IPS-NIHi7 (cell line): ENCODE data around the gene SSH2.
"Not testable (repeated sequence)": the region's sequence is repeated elsewhere in the genome, so short reads cannot be mapped to it uniquely, and the experiment has no call there.

Experiments
- DNase-seq: peaks from one replicate; pipeline ENCODE4 v3.0.0; 2012; ENCODE audit warnings: mixed read lengths; ENCODE audit errors: extremely low spot score

The SSH2 gene

GRCh38 chr17:29836643-29837042 lies 93.4 kb downstream of the SSH2 start:
- no peak for DNase-seq

- peak; percentile 17 for DNase-seq
Measured at GRCh38 chr17:29835435-29836351, 94.3 kb downstream of the SSH2 start.

GRCh38 chr17:29833801-29834200 lies 96.2 kb downstream of the SSH2 start:
- no peak for DNase-seq

GRCh38 chr17:29828676-29829284 lies 101.2 kb downstream of the SSH2 start:
- no peak for DNase-seq

- DNase-seq, result no peak
Measured at GRCh38 chr17:29827179-29827578, 102.8 kb downstream of the SSH2 start.

- DNase-seq, result no peak
Measured at GRCh38 chr17:29826114-29826692, 103.8 kb downstream of the SSH2 start.

- no peak for DNase-seq
Measured at GRCh38 chr17:29825604-29826003, 104.4 kb downstream of the SSH2 start.

GRCh38 chr17:29821897-29822296 lies 108.1 kb downstream of the SSH2 start:
- no peak for DNase-seq

- no peak for DNase-seq
Measured at GRCh38 chr17:29820425-29820824, 109.6 kb downstream of the SSH2 start.

- DNase-seq, result peak; percentile 69
Measured at GRCh38 chr17:29807520-29808361, 122.3 kb downstream of the SSH2 start.

GRCh38 chr17:29802246-29802645 lies 127.8 kb downstream of the SSH2 start:
- DNase-seq, result no peak

GRCh38 chr17:29800457-29800856 lies 129.6 kb downstream of the SSH2 start:
- no peak for DNase-seq

GRCh38 chr17:29796652-29797051 lies 133.4 kb downstream of the SSH2 start:
- no peak for DNase-seq

- DNase-seq, result no peak
Measured at GRCh38 chr17:29793501-29793900, 136.5 kb downstream of the SSH2 start.

GRCh38 chr17:29791336-29792080 lies 138.5 kb downstream of the SSH2 start:
- no peak for DNase-seq

GRCh38 chr17:29789196-29790170 lies 140.5 kb downstream of the SSH2 start:
- no peak for DNase-seq

GRCh38 chr17:29787995-29788394 lies 142.0 kb downstream of the SSH2 start:
- no peak for DNase-seq

GRCh38 chr17:29782917-29783316 lies 147.1 kb downstream of the SSH2 start:
- no peak for DNase-seq

GRCh38 chr17:29779812-29780190 lies 150.2 kb downstream of the SSH2 start:
- not testable (repeated sequence) for DNase-seq
